ENCODE data around the gene USP4.

USP4 gene

GRCh38 chr3:49378249-49378895 lies 38.5 kb upstream of the USP4 start:
- H3K4ac ChIP-seq (ENCODE audit: low read length): no peak overlapping the region
- H3K4me2 ChIP-seq (ENCODE audit: insufficient read depth, low read length, poor library complexity, severe bottlenecking): no peak overlapping the region
- no peak overlapping the region for H4K8ac ChIP-seq (ENCODE audit: low read depth, low read length)
- H2BK12ac ChIP-seq (ENCODE audit: low read length): no peak overlapping the region
- no peak overlapping the region for H3K14ac ChIP-seq (ENCODE audit: low read length)
- no peak overlapping the region for H2AK5ac ChIP-seq (ENCODE audit: low read depth, low read length)
- no peak overlapping the region for H2BK120ac ChIP-seq (ENCODE audit: low read depth, low read length)
- peaks cover 5% of the 10 kb centered on the region for H3K79me1 ChIP-seq (ENCODE audit: low read depth, low read length)
- peak overlapping the region; percentile 7 for H3K27ac ChIP-seq (replicated peaks; ENCODE audit: low read length)
- peaks cover 10 to 35% of the 10 kb centered on the region in 2 donors for H3K36me3 ChIP-seq (replicated peaks in 1 of 2; ENCODE audit: control insufficient read depth in 2 of 2, insufficient read depth in 2 of 2, low read length in 2 of 2)
- H2AFZ ChIP-seq (ENCODE audit: low read length): no peak overlapping the region
- no peaks in the 10 kb centered on the region for H3K27me3 ChIP-seq (ENCODE audit: control insufficient read depth in 3 of 3, insufficient read depth in 3 of 3, low read depth in 1 of 3, low read length in 3 of 3)
- no peak overlapping the region for H3K18ac ChIP-seq (ENCODE audit: low read length)
- H3K23ac ChIP-seq (ENCODE audit: low read depth, low read length, poor library complexity): no peak overlapping the region
- H3K4me1 ChIP-seq (ENCODE audit: control insufficient read depth in 2 of 2, insufficient read depth in 1 of 2, low read depth in 1 of 2, low read length in 2 of 2): peaks cover 3% of the 10 kb centered on the region in 2 donors
- H2BK15ac ChIP-seq (ENCODE audit: low read length): no peak overlapping the region
- no CpG with 5 or more reads among the region's 11 CpGs for WGBS, 2 donors (ENCODE audit: extremely low coverage in 2 of 2, insufficient read length in 2 of 2, insufficient replicate concordance in 1 of 2)
- no peak overlapping the region for H2BK5ac ChIP-seq (ENCODE audit: low read length)
- H3K4me3 ChIP-seq (ENCODE audit: low read length in 2 of 2): no peak overlapping the region
- no peak overlapping the region for H3K9ac ChIP-seq (ENCODE audit: low read depth, low read length, poor library complexity)
- no peak for DNase-seq (ENCODE audit: low spot score)
- no peak overlapping the region for H4K91ac ChIP-seq (ENCODE audit: low read depth, low read length, poor library complexity)
- H3K9me3 ChIP-seq (replicated peaks in 1 of 2; ENCODE audit: control insufficient read depth in 2 of 2, insufficient read depth in 1 of 2, low read depth in 1 of 2, low read length in 2 of 2): peaks cover 0 to 26% of the 10 kb centered on the region in 2 donors

- no CpG with 5 or more reads among the region's 1 CpG for WGBS, 2 donors (ENCODE audit: extremely low coverage in 2 of 2, insufficient read length in 2 of 2, insufficient replicate concordance in 1 of 2)
- H4K8ac ChIP-seq (ENCODE audit: low read depth, low read length): no peak overlapping the region
- H3K4me3 ChIP-seq (ENCODE audit: low read length in 2 of 2): no peak overlapping the region
- no peak overlapping the region for H2AK5ac ChIP-seq (ENCODE audit: low read depth, low read length)
- H2BK120ac ChIP-seq (ENCODE audit: low read depth, low read length): no peak overlapping the region
- H4K91ac ChIP-seq (ENCODE audit: low read depth, low read length, poor library complexity): no peak overlapping the region
- no peak overlapping the region for H3K4ac ChIP-seq (ENCODE audit: low read length)
- peaks cover 3% of the 10 kb centered on the region in 2 donors for H3K4me1 ChIP-seq (ENCODE audit: control insufficient read depth in 2 of 2, insufficient read depth in 1 of 2, low read depth in 1 of 2, low read length in 2 of 2)
- H2AFZ ChIP-seq (ENCODE audit: low read length): no peak overlapping the region
- no peaks in the 10 kb centered on the region for H3K27me3 ChIP-seq (ENCODE audit: control insufficient read depth in 3 of 3, insufficient read depth in 3 of 3, low read depth in 1 of 3, low read length in 3 of 3)
- H3K36me3 ChIP-seq (replicated peaks in 1 of 2; ENCODE audit: control insufficient read depth in 2 of 2, insufficient read depth in 2 of 2, low read length in 2 of 2): peaks cover 15 to 42% of the 10 kb centered on the region in 2 donors
- H2BK12ac ChIP-seq (ENCODE audit: low read length): no peak overlapping the region
- H3K9ac ChIP-seq (ENCODE audit: low read depth, low read length, poor library complexity): no peak overlapping the region
- no peak overlapping the region for H3K23ac ChIP-seq (ENCODE audit: low read depth, low read length, poor library complexity)
- H3K18ac ChIP-seq (ENCODE audit: low read length): no peak overlapping the region
- H3K4me2 ChIP-seq (ENCODE audit: insufficient read depth, low read length, poor library complexity, severe bottlenecking): no peak overlapping the region
- H3K27ac ChIP-seq (replicated peaks; ENCODE audit: low read length): no peak overlapping the region
- no peak overlapping the region for H2BK15ac ChIP-seq (ENCODE audit: low read length)
- no peak overlapping the region for H2BK5ac ChIP-seq (ENCODE audit: low read length)
- no peak overlapping the region for H3K14ac ChIP-seq (ENCODE audit: low read length)
- peaks cover 0 to 26% of the 10 kb centered on the region in 2 donors for H3K9me3 ChIP-seq (replicated peaks in 1 of 2; ENCODE audit: control insufficient read depth in 2 of 2, insufficient read depth in 1 of 2, low read depth in 1 of 2, low read length in 2 of 2)
- no peak for DNase-seq (ENCODE audit: low spot score)
- peaks cover 6% of the 10 kb centered on the region for H3K79me1 ChIP-seq (ENCODE audit: low read depth, low read length)
These were observed 37.6 kb upstream of the USP4 start for GRCh38 chr3:49377483-49377882.

- H3K4ac ChIP-seq (ENCODE audit: low read length): no peak overlapping the region
- H3K9me3 ChIP-seq (replicated peaks in 1 of 2; ENCODE audit: control insufficient read depth in 2 of 2, insufficient read depth in 1 of 2, low read depth in 1 of 2, low read length in 2 of 2): peaks cover 0 to 6% of the 10 kb centered on the region in 2 donors
- no peak overlapping the region for H4K91ac ChIP-seq (ENCODE audit: low read depth, low read length, poor library complexity)
- H2BK15ac ChIP-seq (ENCODE audit: low read length): no peak overlapping the region
- H2BK5ac ChIP-seq (ENCODE audit: low read length): no peak overlapping the region
- H2BK120ac ChIP-seq (ENCODE audit: low read depth, low read length): no peak overlapping the region
- no peak overlapping the region for H3K23ac ChIP-seq (ENCODE audit: low read depth, low read length, poor library complexity)
- no peak overlapping the region for H2BK12ac ChIP-seq (ENCODE audit: low read length)
- H3K27ac ChIP-seq (replicated peaks; ENCODE audit: low read length): no peak overlapping the region
- H3K9ac ChIP-seq (ENCODE audit: low read depth, low read length, poor library complexity): no peak overlapping the region
- no peak overlapping the region for H2AK5ac ChIP-seq (ENCODE audit: low read depth, low read length)
- no peak overlapping the region for H3K4me3 ChIP-seq (ENCODE audit: low read length in 2 of 2)
- no peak overlapping the region for H4K8ac ChIP-seq (ENCODE audit: low read depth, low read length)
- peaks cover 29 to 84% of the 10 kb centered on the region in 2 donors for H3K36me3 ChIP-seq (replicated peaks in 1 of 2; ENCODE audit: control insufficient read depth in 2 of 2, insufficient read depth in 2 of 2, low read length in 2 of 2)
- H3K79me1 ChIP-seq (ENCODE audit: low read depth, low read length): peaks cover 4% of the 10 kb centered on the region
- no peak overlapping the region for H2AFZ ChIP-seq (ENCODE audit: low read length)
- no peaks in the 10 kb centered on the region for H3K4me1 ChIP-seq (ENCODE audit: control insufficient read depth in 2 of 2, insufficient read depth in 1 of 2, low read depth in 1 of 2, low read length in 2 of 2)
- no peak overlapping the region for H3K18ac ChIP-seq (ENCODE audit: low read length)
- no peaks in the 10 kb centered on the region for H3K27me3 ChIP-seq (ENCODE audit: control insufficient read depth in 3 of 3, insufficient read depth in 3 of 3, low read depth in 1 of 3, low read length in 3 of 3)
- no peak for DNase-seq (ENCODE audit: low spot score)
- no peak overlapping the region for H3K4me2 ChIP-seq (ENCODE audit: insufficient read depth, low read length, poor library complexity, severe bottlenecking)
- H3K14ac ChIP-seq (ENCODE audit: low read length): no peak overlapping the region
These were observed 32.1 kb upstream of the USP4 start for GRCh38 chr3:49371946-49372345.

- H3K4me2 ChIP-seq (ENCODE audit: insufficient read depth, low read length, poor library complexity, severe bottlenecking): no peak overlapping the region
- no peak overlapping the region for H2BK12ac ChIP-seq (ENCODE audit: low read length)
- DNase-seq (ENCODE audit: low spot score): no peak
- H3K23ac ChIP-seq (ENCODE audit: low read depth, low read length, poor library complexity): no peak overlapping the region
- H3K4me1 ChIP-seq (ENCODE audit: control insufficient read depth in 2 of 2, insufficient read depth in 1 of 2, low read depth in 1 of 2, low read length in 2 of 2): no peaks in the 10 kb centered on the region
- H3K9me3 ChIP-seq (replicated peaks in 1 of 2; ENCODE audit: control insufficient read depth in 2 of 2, insufficient read depth in 1 of 2, low read depth in 1 of 2, low read length in 2 of 2): peaks cover 0 to 2% of the 10 kb centered on the region in 2 donors
- H2BK120ac ChIP-seq (ENCODE audit: low read depth, low read length): no peak overlapping the region
- H4K8ac ChIP-seq (ENCODE audit: low read depth, low read length): no peak overlapping the region
- H3K14ac ChIP-seq (ENCODE audit: low read length): no peak overlapping the region
- H3K79me1 ChIP-seq (ENCODE audit: low read depth, low read length): peaks cover 4% of the 10 kb centered on the region
- no peak overlapping the region for H2AK5ac ChIP-seq (ENCODE audit: low read depth, low read length)
- H3K36me3 ChIP-seq (replicated peaks in 1 of 2; ENCODE audit: control insufficient read depth in 2 of 2, insufficient read depth in 2 of 2, low read length in 2 of 2): peaks cover 35 to 92% of the 10 kb centered on the region in 2 donors
- H2AFZ ChIP-seq (ENCODE audit: low read length): no peak overlapping the region
- H3K27ac ChIP-seq (replicated peaks; ENCODE audit: low read length): no peak overlapping the region
- peak overlapping the region in 1 of 2 donors; percentile 48 for H3K4me3 ChIP-seq (ENCODE audit: low read length in 2 of 2)
- no peaks in the 10 kb centered on the region for H3K27me3 ChIP-seq (ENCODE audit: control insufficient read depth in 3 of 3, insufficient read depth in 3 of 3, low read depth in 1 of 3, low read length in 3 of 3)
- H3K4ac ChIP-seq (ENCODE audit: low read length): no peak overlapping the region
- H2BK15ac ChIP-seq (ENCODE audit: low read length): no peak overlapping the region
- no CpG with 5 or more reads among the region's 6 CpGs for WGBS, 2 donors (ENCODE audit: extremely low coverage in 2 of 2, insufficient read length in 2 of 2, insufficient replicate concordance in 1 of 2)
- H3K18ac ChIP-seq (ENCODE audit: low read length): no peak overlapping the region
- H2BK5ac ChIP-seq (ENCODE audit: low read length): no peak overlapping the region
- H4K91ac ChIP-seq (ENCODE audit: low read depth, low read length, poor library complexity): no peak overlapping the region
- H3K9ac ChIP-seq (ENCODE audit: low read depth, low read length, poor library complexity): no peak overlapping the region
These were observed 30.9 kb upstream of the USP4 start for GRCh38 chr3:49370585-49371290.
